Liver (tissue), 9 donors: ENCODE data around the gene LDHAL6B. TPM values are rescaled to one million over a fixed set of nuclear protein-coding genes. Genes with fewer than 3 reads are reported as not detected.

Source experiments
- DNase-seq: peaks from one replicate; pipeline ENCODE4 v3.0.0-alpha.2; 2017; ENCODE audit warnings: low spot score
- H3K27ac ChIP-seq, 2 donors: one replicate each; pipeline ENCODE4 v1.7.0; 2013; ENCODE audit warnings: inconsistent platforms in 2 of 2, low read length in 2 of 2, control low read depth in 1 of 2, low read depth in 1 of 2, mild to moderate bottlenecking in 1 of 2
- H3K27me3 ChIP-seq, 4 donors: one replicate each; pipeline versions ENCODE4 v1.6.1 to v1.7.0; 2013; ENCODE audit warnings: low read length in 3 of 4, inconsistent platforms in 1 of 4, mild to moderate bottlenecking in 1 of 4, moderate library complexity in 1 of 4; ENCODE audit not compliant: control insufficient read depth in 4 of 4, insufficient read depth in 4 of 4
- H3K36me3 ChIP-seq, 4 donors: one replicate each; pipeline versions ENCODE4 v1.6.1 to v1.7.0; 2013; ENCODE audit warnings: low read length in 3 of 4, mild to moderate bottlenecking in 3 of 4, low read depth in 1 of 4, moderate library complexity in 1 of 4; ENCODE audit not compliant: control insufficient read depth in 4 of 4, insufficient read depth in 3 of 4
- H3K4me1 ChIP-seq, 4 donors: one replicate each; pipeline versions ENCODE4 v1.6.1 to v1.7.0; 2013; ENCODE audit warnings: low read length in 3 of 4, mild to moderate bottlenecking in 3 of 4, moderate library complexity in 1 of 4; ENCODE audit not compliant: control insufficient read depth in 4 of 4, insufficient read depth in 4 of 4
- H3K4me3 ChIP-seq, 3 donors: one replicate each; pipeline versions ENCODE4 v1.6.1 to v1.7.0; 2013; ENCODE audit warnings: low read length in 3 of 3, control low read depth in 1 of 3, low read depth in 1 of 3, mild to moderate bottlenecking in 1 of 3
- H3K9ac ChIP-seq, 2 donors: one replicate each; pipeline ENCODE4 v1.7.0; 2013; ENCODE audit warnings: low read length in 2 of 2, mild to moderate bottlenecking in 2 of 2, moderate library complexity in 2 of 2, control low read depth in 1 of 2, low read depth in 1 of 2
- H3K9me3 ChIP-seq, 4 donors: one replicate each; pipeline versions ENCODE4 v1.6.1 to v1.7.0; 2013; ENCODE audit warnings: low read length in 3 of 4; ENCODE audit not compliant: control insufficient read depth in 4 of 4
- EGR1 ChIP-seq, 2 donors: IDR thresholded peaks; 2 replicates each; pipeline ENCODE4 v1.6.1; 2016 to 2018; ENCODE audit warnings: antibody characterized with exemption in 2 of 2, low read depth in 2 of 2
- FOXA1 ChIP-seq: IDR thresholded peaks from 2 replicates; pipeline ENCODE4 v1.6.1; 2016; ENCODE audit warnings: antibody characterized with exemption
- FOXA2 ChIP-seq: IDR thresholded peaks from 2 replicates; pipeline ENCODE4 v1.6.1; 2016; ENCODE audit warnings: antibody characterized with exemption
- GABPA ChIP-seq, 2 donors: IDR thresholded peaks in 1 of 2; conservative IDR thresholded peaks in 1 of 2; 2 replicates each; pipeline ENCODE4 v1.6.1; 2016; ENCODE audit warnings: antibody characterized with exemption in 2 of 2, mild to moderate bottlenecking in 1 of 2, moderate library complexity in 1 of 2
- HNF4A ChIP-seq, 2 donors: conservative IDR thresholded peaks; 2 replicates each; pipeline ENCODE4 v1.6.1; 2016; ENCODE audit warnings: antibody characterized with exemption in 2 of 2, mild to moderate bottlenecking in 2 of 2
- HNF4G ChIP-seq: IDR thresholded peaks from 2 replicates; pipeline ENCODE4 v1.6.1; 2016; ENCODE audit warnings: antibody characterized with exemption
- JUND ChIP-seq, 2 donors: IDR thresholded peaks; 2 replicates each; pipeline ENCODE4 v1.6.1; 2016; ENCODE audit warnings: antibody characterized with exemption in 2 of 2
- NR2F2 ChIP-seq: IDR thresholded peaks from 2 replicates; pipeline ENCODE4 v1.6.1; 2016; ENCODE audit warnings: antibody characterized with exemption
- RAD21 ChIP-seq, 2 donors: IDR thresholded peaks; 2 replicates each; pipeline ENCODE4 v1.6.1; 2016; ENCODE audit warnings: antibody characterized with exemption in 2 of 2, mild to moderate bottlenecking in 2 of 2
- RXRA ChIP-seq, 2 donors: IDR thresholded peaks; 2 replicates each; pipeline ENCODE4 v1.6.1; 2017 to 2018; ENCODE audit warnings: antibody characterized with exemption in 2 of 2, mild to moderate bottlenecking in 1 of 2
- SP1 ChIP-seq: IDR thresholded peaks from 2 replicates; pipeline ENCODE4 v1.6.1; 2018; ENCODE audit warnings: antibody characterized with exemption, mild to moderate bottlenecking
- TAF1 ChIP-seq: conservative IDR thresholded peaks from 2 replicates; pipeline ENCODE4 v1.6.1; 2016; ENCODE audit warnings: antibody characterized with exemption, mild to moderate bottlenecking
- YY1 ChIP-seq: IDR thresholded peaks from 2 replicates; pipeline ENCODE4 v1.6.1; 2016; ENCODE audit warnings: antibody characterized with exemption, mild to moderate bottlenecking
- WGBS: extraction: QIAGEN DNeasy Blood & Tissue Kit; methylation state at CpG from one replicate; pipeline ENCODE4 v1.1.7; 2013; 5-methylcytosine and 5-hydroxymethylcytosine counted together
- polyA plus RNA-seq, 2 donors: library from polyadenylated mRNA; stranded (reverse) in 1 of 2; unstranded in 1 of 2; fragments of 200-250 nt in 1 of 2; fragments of >200 nt in 1 of 2; fragmentation: Nextera tagmentation in 1 of 2; extraction: Ambion mirVana in 1 of 2; gene quantifications; one replicate each; pipeline versions ENCODE4 v1.2.1 to v1.2.3, GENCODE V29; 2013 to 2015
- total RNA-seq, 2 donors: library from RNA; depleted of rRNA; stranded (reverse); fragments of >200 nt; gene quantifications; one replicate each; pipeline ENCODE4 v1.2.3, GENCODE V29; 2014
- TF ChIP-seq, protein P1 (sequence below): fragments of 150-350 bp; IDR thresholded peaks from 2 replicates; pipeline ENCODE4 v1.5.1; 2017; ENCODE audit warnings: improper control_type of control experiment, low read depth, low read length; ENCODE audit not compliant: missing input control
- TF ChIP-seq, protein P2 (sequence below): IDR thresholded peaks from 2 replicates; pipeline ENCODE4 v1.6.1; 2016; ENCODE audit warnings: antibody characterized with exemption
- TF ChIP-seq, protein P3 (sequence below): IDR thresholded peaks from 2 replicates; pipeline ENCODE4 v1.6.1; 2016; ENCODE audit warnings: antibody characterized with exemption
- donor health status: healthy.
- donor health status: healthy.
- donor health status: healthy.
- donor health status: healthy.
- donor health status: healthy.

The LDHAL6B gene
- total and polyA plus RNA-seq, 4 donors, result not detected

DNA sequence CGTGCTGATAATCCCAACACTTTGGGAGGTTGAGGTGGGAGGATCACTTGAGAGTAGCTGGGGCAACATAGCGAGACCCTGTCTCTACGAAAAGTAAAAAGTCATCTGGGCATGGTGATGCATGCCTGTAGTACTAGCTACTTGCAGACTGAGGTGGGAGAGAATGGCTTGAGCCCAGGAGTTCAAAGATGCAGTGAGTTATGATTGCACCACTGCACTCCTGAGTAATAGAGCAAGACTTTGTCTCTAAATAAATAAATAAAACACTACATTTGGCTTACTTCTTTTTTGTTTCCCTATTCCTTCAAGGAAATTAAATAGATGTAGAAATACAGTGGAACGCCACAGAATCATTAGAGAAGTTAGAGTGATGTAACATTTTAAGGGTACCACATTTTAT is 20.1 kb upstream of the LDHAL6B start (continued):
- TF ChIP-seq, protein P1, sequence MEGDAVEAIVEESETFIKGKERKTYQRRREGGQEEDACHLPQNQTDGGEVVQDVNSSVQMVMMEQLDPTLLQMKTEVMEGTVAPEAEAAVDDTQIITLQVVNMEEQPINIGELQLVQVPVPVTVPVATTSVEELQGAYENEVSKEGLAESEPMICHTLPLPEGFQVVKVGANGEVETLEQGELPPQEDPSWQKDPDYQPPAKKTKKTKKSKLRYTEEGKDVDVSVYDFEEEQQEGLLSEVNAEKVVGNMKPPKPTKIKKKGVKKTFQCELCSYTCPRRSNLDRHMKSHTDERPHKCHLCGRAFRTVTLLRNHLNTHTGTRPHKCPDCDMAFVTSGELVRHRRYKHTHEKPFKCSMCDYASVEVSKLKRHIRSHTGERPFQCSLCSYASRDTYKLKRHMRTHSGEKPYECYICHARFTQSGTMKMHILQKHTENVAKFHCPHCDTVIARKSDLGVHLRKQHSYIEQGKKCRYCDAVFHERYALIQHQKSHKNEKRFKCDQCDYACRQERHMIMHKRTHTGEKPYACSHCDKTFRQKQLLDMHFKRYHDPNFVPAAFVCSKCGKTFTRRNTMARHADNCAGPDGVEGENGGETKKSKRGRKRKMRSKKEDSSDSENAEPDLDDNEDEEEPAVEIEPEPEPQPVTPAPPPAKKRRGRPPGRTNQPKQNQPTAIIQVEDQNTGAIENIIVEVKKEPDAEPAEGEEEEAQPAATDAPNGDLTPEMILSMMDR, result no peak
- no peak for TF ChIP-seq FOXA1

DNA sequence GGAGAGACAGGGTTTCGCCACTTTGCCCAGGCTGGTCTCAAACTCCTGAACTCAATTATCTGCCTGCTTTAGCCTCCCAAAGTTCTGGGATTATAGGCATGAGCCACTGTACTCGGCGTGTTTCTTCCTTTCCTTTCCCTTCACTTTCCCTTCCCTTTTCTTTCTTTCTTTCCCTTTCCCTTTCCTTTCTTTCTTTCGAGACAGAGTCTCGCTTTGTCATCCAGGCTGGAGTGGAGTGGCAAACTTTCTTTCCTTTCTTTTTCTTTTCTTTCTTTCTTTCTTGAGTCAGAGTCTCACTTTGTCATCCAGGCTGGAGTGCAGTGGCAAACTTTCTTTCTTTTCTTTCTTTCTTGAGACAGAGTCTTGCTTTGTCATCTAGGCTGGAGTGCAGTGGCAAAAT is 17.4 kb upstream of the LDHAL6B start:
- no peak for TF ChIP-seq JUND (IDR thresholded peaks at IDR 0.05)
- TF ChIP-seq, protein P1, result no peak
- TF ChIP-seq, protein P2, sequence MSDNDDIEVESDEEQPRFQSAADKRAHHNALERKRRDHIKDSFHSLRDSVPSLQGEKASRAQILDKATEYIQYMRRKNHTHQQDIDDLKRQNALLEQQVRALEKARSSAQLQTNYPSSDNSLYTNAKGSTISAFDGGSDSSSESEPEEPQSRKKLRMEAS, result no peak
- TF ChIP-seq, protein P3, sequence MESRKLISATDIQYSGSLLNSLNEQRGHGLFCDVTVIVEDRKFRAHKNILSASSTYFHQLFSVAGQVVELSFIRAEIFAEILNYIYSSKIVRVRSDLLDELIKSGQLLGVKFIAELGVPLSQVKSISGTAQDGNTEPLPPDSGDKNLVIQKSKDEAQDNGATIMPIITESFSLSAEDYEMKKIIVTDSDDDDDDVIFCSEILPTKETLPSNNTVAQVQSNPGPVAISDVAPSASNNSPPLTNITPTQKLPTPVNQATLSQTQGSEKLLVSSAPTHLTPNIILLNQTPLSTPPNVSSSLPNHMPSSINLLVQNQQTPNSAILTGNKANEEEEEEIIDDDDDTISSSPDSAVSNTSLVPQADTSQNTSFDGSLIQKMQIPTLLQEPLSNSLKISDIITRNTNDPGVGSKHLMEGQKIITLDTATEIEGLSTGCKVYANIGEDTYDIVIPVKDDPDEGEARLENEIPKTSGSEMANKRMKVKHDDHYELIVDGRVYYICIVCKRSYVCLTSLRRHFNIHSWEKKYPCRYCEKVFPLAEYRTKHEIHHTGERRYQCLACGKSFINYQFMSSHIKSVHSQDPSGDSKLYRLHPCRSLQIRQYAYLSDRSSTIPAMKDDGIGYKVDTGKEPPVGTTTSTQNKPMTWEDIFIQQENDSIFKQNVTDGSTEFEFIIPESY, result no peak
- TF ChIP-seq NR2F2, result no peak
- no peak for TF ChIP-seq GABPA (IDR thresholded peaks at IDR 0.05 in 1 of 2, conservative IDR thresholded peaks at IDR 0.05 in 1 of 2)
- no peak for TF ChIP-seq HNF4G
- no peak for TF ChIP-seq EGR1 (IDR thresholded peaks at IDR 0.05; ENCODE audit: low read depth in 2 of 2)
- no peak for TF ChIP-seq HNF4A (conservative IDR thresholded peaks at IDR 0.05)
- TF ChIP-seq TAF1, result no peak
- TF ChIP-seq FOXA2, result no peak
- TF ChIP-seq SP1, result no peak
- no peak for TF ChIP-seq RXRA (IDR thresholded peaks at IDR 0.05)
- no peak for TF ChIP-seq YY1
- H3K9ac ChIP-seq, result no peak overlapping the region
- H3K27me3 ChIP-seq, result no peaks in the 10 kb centered on the region
- WGBS, result 95% methylated on average over 5 of the region's 5 CpGs
- no peak for DNase-seq
- H3K36me3 ChIP-seq, result peaks cover 11 to 63% (median 40%) of the 10 kb centered on the region in 4 donors
- H3K4me3 ChIP-seq, result no peak overlapping the region
- H3K27ac ChIP-seq, result no peak overlapping the region
- H3K4me1 ChIP-seq, result no peaks in the 10 kb centered on the region
- H3K9me3 ChIP-seq, result no peaks in the 10 kb centered on the region

DNA sequence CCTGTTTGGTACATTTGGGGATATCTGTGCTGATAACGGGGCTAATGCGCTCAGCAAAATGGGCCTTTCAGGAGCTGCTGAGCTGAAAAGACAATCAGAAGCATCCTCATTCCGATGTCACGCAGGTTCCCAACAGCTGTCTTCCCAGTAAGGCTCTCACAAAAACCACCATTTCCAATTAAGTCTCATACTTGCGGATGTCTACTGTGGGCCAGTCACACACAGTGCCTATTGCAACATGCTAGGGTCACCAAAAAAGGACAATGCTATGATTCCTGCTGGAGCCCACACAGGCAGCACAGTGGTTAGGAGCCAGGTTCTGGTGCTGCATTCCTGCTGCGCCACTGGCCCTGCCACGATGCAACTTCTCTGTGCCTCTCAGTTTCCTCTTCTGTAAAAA is 16.4 kb upstream of the LDHAL6B start:
- peaks cover 11 to 68% (median 47%) of the 10 kb centered on the region in 4 donors for H3K36me3 ChIP-seq

More for the DNA sequence above, 16.4 kb upstream of the LDHAL6B start:
- Histone ChIP-seq H3K4me3 (no peak overlapping the region), H3K4me1 (no peaks in the 10 kb centered on the region), H3K9me3 (no peaks in the 10 kb centered on the region), H3K9ac (no peak overlapping the region), H3K27ac (no peak overlapping the region), H3K27me3 (no peaks in the 10 kb centered on the region)
- no peak for DNase-seq
- 95% methylated on average over 7 of the region's 7 CpGs for WGBS
- TF ChIP-seq FOXA2, result no peak
- no peak for TF ChIP-seq RAD21 (IDR thresholded peaks at IDR 0.05)
- TF ChIP-seq EGR1 (IDR thresholded peaks at IDR 0.05; ENCODE audit: low read depth in 2 of 2), result no peak
